ENCODE data around the gene HES6. TPM values are rescaled to one million over a fixed set of nuclear protein-coding genes. Genes with fewer than 3 reads are reported as not detected.

The HES6 gene
- total and polyA plus RNA-seq, 10 of the 15 experiments (the other 5 are each of a cell fraction or from before 2014, with no cell fraction given) = 0.11 to 1.7 (median 0.83) TPM

- TF ChIP-seq E2F8 (IDR thresholded peaks at IDR 0.05; ENCODE audit: low read depth, partially characterized antibody) = no peak
- no peak for TF ChIP-seq SP1 (IDR thresholded peaks at IDR 0.05; ENCODE audit: low read depth, low read length)
- no peak for TF ChIP-seq HDAC2 (IDR thresholded peaks at IDR 0.05)
- TF ChIP-seq GATAD2B (conservative IDR thresholded peaks at IDR 0.05; ENCODE audit: low read depth) = no peak
These were observed 39.5 kb upstream of the HES6 start (continued) for GRCh38 chr2:238279324-238279682.

- SMC1A ChIA-PET (ENCODE audit: uncharacterized antibody, unreplicated experiment) = no interaction called here
- Histone ChIP-seq H3K9me3 (replicated peaks; ENCODE audit: control insufficient read depth, insufficient read depth, low read length) (no peaks in the 10 kb centered on the region), H3K27me3 (replicated peaks in 1 of 2; ENCODE audit: control insufficient read depth in 2 of 2, insufficient read depth in 2 of 2, low read length in 1 of 2) (no peaks in the 10 kb centered on the region), H3K4me3 (no peak overlapping the region), H3K36me3 (ENCODE audit: control insufficient read depth in 2 of 2, insufficient read depth in 2 of 2, low read length in 1 of 2) (peaks cover 15 to 19% of the 10 kb centered on the region in 2 experiments), H4K20me1 (ENCODE audit: control insufficient read depth, insufficient read depth) (no peaks in the 10 kb centered on the region), H3K27ac (ENCODE audit: control insufficient read depth, insufficient read depth) (no peak overlapping the region), H3K4me2 (ENCODE audit: control insufficient read depth, insufficient read depth) (no peak overlapping the region), H2AFZ (ENCODE audit: control insufficient read depth, low read depth, low read length) (no peak overlapping the region), H3K9ac (ENCODE audit: control insufficient read depth, insufficient read depth, low read length) (no peak overlapping the region), H3K4me1 (ENCODE audit: control insufficient read depth, insufficient read depth, low read length) (no peaks in the 10 kb centered on the region), H3K79me2 (ENCODE audit: control insufficient read depth, insufficient read depth, low read length) (peaks cover 10% of the 10 kb centered on the region)
- in situ Hi-C loops (cut with MboI) = no loop called here
- no peak for FAIRE-seq
- POLR2A ChIA-PET = no interaction called here
- RAD21 ChIA-PET (ENCODE audit: unreplicated experiment) = no interaction called here
- CTCF ChIA-PET = interaction anchor here (2.0 kb wide), 1 partner anchor 9 kb away, joined by 4 read pairs; no protein-coding TSS in a partner anchor
- no peak; the same call in 2 of the 3 replicates for ATAC-seq
- TF ChIP-seq REST (IDR thresholded peaks at IDR 0.05; ENCODE audit: low read depth, low read length) = no peak
- no peak for TF ChIP-seq WRNIP1 (IDR thresholded peaks at IDR 0.05; ENCODE audit: borderline replicate concordance, low read depth, low read length)
- intact Hi-C loops (cut with micrococcal nuclease; ENCODE audit: unreplicated experiment) = no loop called here
- no TSS peak for BruUV-seq (replicated peaks)
- 76% methylated on average over 9 of the region's 9 CpGs for WGBS (ENCODE audit: insufficient coverage, insufficient replicate concordance, low lambda C conversion rate, missing lambda C conversion rate)
- DNase-seq (ENCODE audit: low read depth, low spot score) = no peak
These were observed 38.9 kb upstream of the HES6 start for GRCh38 chr2:238278626-238279323.

Data from GM12878 (cell line).